Stomach smooth muscle (tissue), 2 donors: Measurements from ENCODE around the gene METTL1.

Source experiments
- H3K27ac ChIP-seq: one replicate; pipeline ENCODE4 v1.7.0; 2013; ENCODE audit warnings: mild to moderate bottlenecking, low read length, inconsistent platforms
- H3K27me3 ChIP-seq, 2 donors: one replicate each; pipeline ENCODE4 v1.7.0; 2013; ENCODE audit warnings: low read length in 2 of 2; ENCODE audit not compliant: insufficient read depth in 2 of 2, control insufficient read depth in 1 of 2
- H3K36me3 ChIP-seq, 2 donors: one replicate each; pipeline ENCODE4 v1.7.0; 2013; ENCODE audit warnings: low read length in 2 of 2; ENCODE audit not compliant: control insufficient read depth in 2 of 2, insufficient read depth in 2 of 2
- H3K4me1 ChIP-seq: one replicate; pipeline ENCODE4 v1.7.0; 2013; ENCODE audit warnings: low read length; ENCODE audit not compliant: control insufficient read depth, insufficient read depth
- H3K4me3 ChIP-seq, 2 donors: one replicate each; pipeline ENCODE4 v1.7.0; 2013; ENCODE audit warnings: low read length in 2 of 2
- H3K9ac ChIP-seq, 2 donors: one replicate each; pipeline ENCODE4 v1.7.0; 2013; ENCODE audit warnings: low read length in 2 of 2, mild to moderate bottlenecking in 1 of 2
- H3K9me3 ChIP-seq, 2 donors: one replicate each; pipeline ENCODE4 v1.7.0; 2013; ENCODE audit warnings: low read length in 2 of 2; ENCODE audit not compliant: control insufficient read depth in 2 of 2
- donor health status: healthy.
- donor health status: Pancreatic carcinoma.

METTL1 gene

GRCh38 chr12:57729321-57729844, 42.5 kb downstream of the METTL1 start:
- Histone ChIP-seq H3K27me3 (peaks cover 41 to 49% of the 10 kb centered on the region in 2 donors), H3K36me3 (no peaks in the 10 kb centered on the region), H3K4me1 (peaks cover 18% of the 10 kb centered on the region), H3K4me3 (no peak overlapping the region), H3K9me3 (no peaks in the 10 kb centered on the region), H3K27ac (no peak overlapping the region), H3K9ac (no peak overlapping the region)

DNA sequence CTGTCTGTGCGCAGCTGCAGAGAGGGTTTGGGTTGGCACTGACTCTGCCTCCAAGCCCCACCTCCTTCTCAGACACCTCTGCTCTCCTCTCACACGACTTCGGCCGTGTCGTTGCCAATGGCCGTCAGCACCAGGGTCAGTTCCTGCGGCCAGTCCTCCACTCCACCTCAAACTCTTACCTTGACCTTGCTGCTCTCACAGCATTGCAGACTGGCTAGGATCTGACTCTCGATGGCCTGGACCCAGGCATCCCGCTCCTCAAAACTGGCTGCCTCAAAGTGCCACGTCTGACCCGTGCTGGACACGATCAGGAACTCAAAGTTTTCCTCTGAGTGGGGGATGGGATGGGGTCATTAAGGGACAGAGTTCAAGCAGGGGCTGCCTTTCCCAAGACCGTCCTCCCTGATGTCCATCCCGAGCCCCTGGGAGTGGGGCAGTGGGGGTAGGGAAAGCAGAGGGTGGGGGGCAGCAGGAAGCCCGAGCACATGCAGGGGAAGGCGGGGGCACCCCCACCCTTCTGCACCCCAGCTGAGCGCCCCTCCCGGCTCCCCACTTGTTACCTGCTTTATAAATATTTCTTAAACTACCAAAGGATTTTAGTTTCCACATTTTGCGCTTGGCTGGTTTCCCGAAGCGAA, 44.0 kb downstream of the METTL1 start:
- Histone ChIP-seq H3K27me3 (peaks cover 35 to 39% of the 10 kb centered on the region in 2 donors), H3K4me1 (peaks cover 18% of the 10 kb centered on the region), H3K36me3 (no peaks in the 10 kb centered on the region), H3K27ac (no peak overlapping the region), H3K9me3 (no peaks in the 10 kb centered on the region), H3K9ac (no peak overlapping the region), H3K4me3 (no peak overlapping the region)

DNA sequence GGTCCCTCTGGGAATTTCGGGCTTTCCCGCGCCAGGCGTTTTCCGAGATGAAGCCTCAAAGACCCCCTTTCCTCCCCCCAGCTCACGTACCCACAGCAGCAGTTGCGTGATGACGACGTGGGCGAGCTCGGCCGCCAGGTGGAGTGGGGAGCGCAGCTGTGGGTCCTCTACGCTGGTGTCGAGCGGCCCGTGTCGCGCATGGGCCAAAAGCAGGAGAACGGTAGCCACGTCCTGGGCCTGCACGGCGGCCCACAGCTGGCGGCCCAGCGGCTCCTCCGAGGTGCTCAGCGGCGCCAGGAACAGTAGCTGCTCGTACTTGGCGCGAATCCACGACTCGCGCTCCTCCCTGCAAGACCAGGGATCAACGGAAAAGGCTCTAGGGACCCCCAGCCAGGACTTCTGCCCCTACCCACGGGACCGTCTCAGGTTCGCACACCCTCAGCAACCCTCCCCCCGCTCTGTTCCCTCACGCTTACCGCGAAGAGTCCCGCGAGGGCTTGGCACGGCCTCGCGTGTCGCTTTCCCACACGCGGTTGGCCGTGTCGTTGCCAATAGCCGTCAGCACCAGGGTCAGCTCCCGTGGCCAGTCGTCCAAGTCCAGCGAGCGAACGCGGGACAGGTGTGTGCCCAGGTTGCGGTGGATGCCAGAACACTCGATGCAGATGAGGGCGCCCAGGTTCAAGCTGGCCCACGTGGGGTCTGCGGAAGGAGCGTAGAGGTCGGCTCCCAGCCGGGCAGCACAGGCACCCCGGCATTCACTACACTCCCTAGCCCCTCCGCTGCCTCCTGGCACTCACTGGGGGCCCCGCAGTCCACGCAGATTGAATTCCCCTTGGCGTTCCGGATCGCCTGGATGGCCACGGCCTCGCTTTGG, 44.8 kb downstream of the METTL1 start:
- no peaks in the 10 kb centered on the region for H3K36me3 ChIP-seq

GRCh38 chr12:57726151-57726883, 45.6 kb downstream of the METTL1 start:
- Histone ChIP-seq H3K27ac (no peak overlapping the region), H3K4me1 (peaks cover 18% of the 10 kb centered on the region), H3K27me3 (peaks cover 23 to 33% of the 10 kb centered on the region in 2 donors), H3K36me3 (peaks cover 0 to 3% of the 10 kb centered on the region in 2 donors), H3K9me3 (no peaks in the 10 kb centered on the region), H3K4me3 (peak overlapping the region; percentile 73 to 76), H3K9ac (peak overlapping the region in 1 of 2 donors; percentile 26)

More for the DNA sequence above, 44.8 kb downstream of the METTL1 start:
- Histone ChIP-seq H3K9me3 (no peaks in the 10 kb centered on the region), H3K27me3 (peaks cover 29 to 35% of the 10 kb centered on the region in 2 donors), H3K4me1 (peaks cover 18% of the 10 kb centered on the region), H3K9ac (no peak overlapping the region), H3K4me3 (peak overlapping the region; percentile 73 to 76), H3K27ac (no peak overlapping the region)

DNA sequence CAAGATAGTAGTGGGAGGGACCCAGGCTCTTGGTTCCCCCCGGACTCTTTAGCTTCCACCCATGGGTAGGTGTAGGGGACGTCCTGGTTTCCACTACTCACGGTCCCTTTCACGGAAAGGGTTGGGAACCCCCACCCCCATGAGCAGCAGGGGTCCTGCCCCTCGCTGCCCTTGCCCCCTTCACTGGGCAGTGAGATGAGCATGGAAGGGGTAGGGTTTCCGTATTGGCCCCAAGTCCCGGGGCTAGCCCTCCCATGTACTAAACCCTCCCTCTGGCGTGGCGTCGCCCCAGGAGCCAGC, 46.1 kb downstream of the METTL1 start:
- Histone ChIP-seq H3K27ac (no peak overlapping the region), H3K4me3 (peak overlapping the region; percentile 73 to 76), H3K27me3 (peaks cover 21 to 33% of the 10 kb centered on the region in 2 donors), H3K36me3 (peaks cover 0 to 8% of the 10 kb centered on the region in 2 donors), H3K9ac (no peak overlapping the region), H3K9me3 (no peaks in the 10 kb centered on the region), H3K4me1 (peaks cover 18% of the 10 kb centered on the region)

GRCh38 chr12:57724936-57725740, 46.8 kb downstream of the METTL1 start:
- Histone ChIP-seq H3K27ac (no peak overlapping the region), H3K27me3 (peaks cover 20 to 33% of the 10 kb centered on the region in 2 donors), H3K4me1 (peaks cover 18% of the 10 kb centered on the region), H3K4me3 (no peak overlapping the region), H3K9ac (no peak overlapping the region), H3K9me3 (no peaks in the 10 kb centered on the region), H3K36me3 (peaks cover 3 to 14% of the 10 kb centered on the region in 2 donors)

GRCh38 chr12:57724003-57724935, 47.6 kb downstream of the METTL1 start:
- Histone ChIP-seq H3K4me3 (no peak overlapping the region), H3K9ac (no peak overlapping the region), H3K4me1 (peaks cover 18% of the 10 kb centered on the region), H3K27ac (no peak overlapping the region), H3K27me3 (peaks cover 20 to 33% of the 10 kb centered on the region in 2 donors), H3K36me3 (peaks cover 12 to 22% of the 10 kb centered on the region in 2 donors), H3K9me3 (no peaks in the 10 kb centered on the region)

DNA sequence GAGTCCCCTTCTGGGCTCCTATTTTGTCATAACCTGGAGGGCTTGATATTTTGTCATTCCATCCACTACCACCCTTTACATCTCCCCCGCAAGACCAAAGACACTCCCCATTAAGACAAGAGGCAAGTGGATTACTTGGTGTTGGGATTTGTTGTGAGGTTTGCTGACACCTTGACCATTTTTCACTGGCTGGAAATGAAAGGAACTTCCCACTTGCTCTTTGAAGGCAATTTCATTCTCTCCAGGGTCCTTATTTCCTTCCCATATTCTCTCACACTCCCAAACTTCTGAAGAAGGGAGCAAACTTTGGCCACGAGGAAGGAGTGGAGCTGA, 48.3 kb downstream of the METTL1 start:
- Histone ChIP-seq H3K27ac (no peak overlapping the region), H3K27me3 (peaks cover 20 to 33% of the 10 kb centered on the region in 2 donors), H3K36me3 (peaks cover 18 to 27% of the 10 kb centered on the region in 2 donors), H3K4me3 (no peak overlapping the region), H3K9ac (no peak overlapping the region), H3K4me1 (peaks cover 18% of the 10 kb centered on the region), H3K9me3 (no peaks in the 10 kb centered on the region)

GRCh38 chr12:57722716-57723629, 48.9 kb downstream of the METTL1 start:
- H3K27me3 ChIP-seq, result peaks cover 20 to 29% of the 10 kb centered on the region in 2 donors
- H3K4me1 ChIP-seq, result peaks cover 18% of the 10 kb centered on the region
- H3K36me3 ChIP-seq, result peaks cover 24 to 32% of the 10 kb centered on the region in 2 donors
- H3K9me3 ChIP-seq, result no peaks in the 10 kb centered on the region
- H3K27ac ChIP-seq, result no peak overlapping the region
- H3K9ac ChIP-seq, result no peak overlapping the region
- H3K4me3 ChIP-seq, result no peak overlapping the region
